H9 (cell line): Measurements from ENCODE around the gene DCDC2. TPM values are rescaled to one million over a fixed set of nuclear protein-coding genes. Genes with fewer than 3 reads are reported as not detected.

Source experiments
- DNase-seq: peaks from one replicate; pipeline ENCODE4 v3.0.0-alpha.2; 2017
- H2AFZ ChIP-seq: one replicate; pipeline ENCODE4 v1.6.1; 2013; ENCODE audit warnings: mild to moderate bottlenecking, low read length, control low read depth, moderate library complexity
- H2AK5ac ChIP-seq: 2 replicates; pipeline ENCODE4 v1.6.1; 2013; ENCODE audit warnings: low read length, control low read depth, mixed read lengths; ENCODE audit not compliant: insufficient read length
- H2BK120ac ChIP-seq: one replicate; pipeline ENCODE4 v1.6.1; 2013; ENCODE audit warnings: low read depth, mild to moderate bottlenecking, low read length, control low read depth, inconsistent platforms; ENCODE audit not compliant: poor library complexity, severe bottlenecking
- H2BK12ac ChIP-seq: 2 replicates; pipeline ENCODE4 v1.6.1; 2013; ENCODE audit warnings: low read length, control low read depth, mixed read lengths, low read depth; ENCODE audit not compliant: insufficient read length
- H2BK15ac ChIP-seq: 2 replicates; pipeline ENCODE4 v1.6.1; 2013; ENCODE audit warnings: low read depth, low read length, control low read depth
- H2BK20ac ChIP-seq: one replicate; pipeline ENCODE4 v1.6.1; 2013; ENCODE audit warnings: low read depth, mild to moderate bottlenecking, low read length, control low read depth, inconsistent platforms; ENCODE audit not compliant: poor library complexity, severe bottlenecking
- H2BK5ac ChIP-seq: 2 replicates; pipeline ENCODE4 v1.6.1; 2013; ENCODE audit warnings: low read length, control low read depth, mixed read lengths; ENCODE audit not compliant: insufficient read length
- H3K14ac ChIP-seq: 2 replicates; pipeline ENCODE4 v1.6.1; 2013; ENCODE audit warnings: low read length, control low read depth; ENCODE audit not compliant: insufficient read depth
- H3K18ac ChIP-seq: 2 replicates; pipeline ENCODE4 v1.6.1; 2013; ENCODE audit warnings: low read depth, mild to moderate bottlenecking, mixed read lengths, low read length, control low read depth; ENCODE audit not compliant: insufficient read length
- H3K23ac ChIP-seq: 2 replicates; pipeline ENCODE4 v1.6.1; 2013; ENCODE audit warnings: low read length, control low read depth, mixed read lengths, low read depth; ENCODE audit not compliant: insufficient read length
- H3K23me2 ChIP-seq: 2 replicates; pipeline ENCODE4 v1.6.1; 2013; ENCODE audit warnings: low read depth, mild to moderate bottlenecking, mixed read lengths, low read length, control low read depth; ENCODE audit not compliant: insufficient read length, poor library complexity, severe bottlenecking
- H3K27ac ChIP-seq: 2 replicates; pipeline ENCODE4 v1.5.1; 2013; ENCODE audit warnings: low read length, control low read depth, mixed read lengths, low read depth; ENCODE audit not compliant: insufficient read length
- H3K27me3 ChIP-seq: 2 replicates; pipeline ENCODE4 v1.6.1; 2013; ENCODE audit warnings: low read length, control low read depth, inconsistent platforms; ENCODE audit not compliant: insufficient read depth
- H3K4ac ChIP-seq: 2 replicates; pipeline ENCODE4 v1.6.1; 2013; ENCODE audit warnings: low read depth, mild to moderate bottlenecking, control low read depth, inconsistent platforms, low read length, moderate library complexity
- H3K4me1 ChIP-seq: 2 replicates; pipeline ENCODE4 v1.6.1; 2013; ENCODE audit warnings: low read length, control low read depth, inconsistent platforms; ENCODE audit not compliant: insufficient read depth
- H3K4me2 ChIP-seq: 2 replicates; pipeline ENCODE4 v1.6.1; 2013; ENCODE audit warnings: low read length, control low read depth, mixed read lengths; ENCODE audit not compliant: insufficient read length, insufficient read depth
- H3K56ac ChIP-seq: 2 replicates; pipeline ENCODE4 v1.6.1; 2013; ENCODE audit warnings: low read depth, mild to moderate bottlenecking, mixed read lengths, low read length, control low read depth; ENCODE audit not compliant: insufficient read length
- H3K79me1 ChIP-seq: 2 replicates; pipeline ENCODE4 v1.6.1; 2013; ENCODE audit warnings: low read depth, mild to moderate bottlenecking, moderate library complexity, low read length, control low read depth, inconsistent platforms; ENCODE audit not compliant: insufficient read depth, poor library complexity, severe bottlenecking
- H3K79me2 ChIP-seq: 2 replicates; pipeline ENCODE4 v1.6.1; 2013; ENCODE audit warnings: low read length, control low read depth, inconsistent platforms; ENCODE audit not compliant: insufficient read depth
- H3K9ac ChIP-seq: 2 replicates; pipeline ENCODE4 v1.6.1; 2013; ENCODE audit warnings: low read length, control low read depth, mixed read lengths; ENCODE audit not compliant: insufficient read length; ENCODE audit errors: extremely low read depth
- H3K9me3 ChIP-seq: one replicate; pipeline ENCODE4 v1.6.1; 2013; ENCODE audit warnings: low read depth, low read length, inconsistent platforms; ENCODE audit not compliant: control insufficient read depth
- H3T11ph ChIP-seq: one replicate; pipeline ENCODE4 v1.6.1; 2013; ENCODE audit warnings: mild to moderate bottlenecking, low read length, control low read depth, inconsistent platforms
- H4K20me1 ChIP-seq: one replicate; pipeline ENCODE4 v1.6.1; 2013; ENCODE audit not compliant: control insufficient read depth, insufficient read length, insufficient read depth
- H4K5ac ChIP-seq: 2 replicates; pipeline ENCODE4 v1.6.1; 2013; ENCODE audit warnings: low read depth, mild to moderate bottlenecking, mixed read lengths, low read length, control low read depth; ENCODE audit not compliant: insufficient read length
- H4K8ac ChIP-seq: replicated peaks from 2 replicates; pipeline ENCODE4 v1.6.1; 2013; ENCODE audit warnings: low read length, control low read depth, mixed read lengths, low read depth; ENCODE audit not compliant: insufficient read length
- H4K91ac ChIP-seq: 2 replicates; pipeline ENCODE4 v1.6.1; 2013; ENCODE audit warnings: low read depth, mild to moderate bottlenecking, moderate library complexity, mixed read lengths, low read length, control low read depth; ENCODE audit not compliant: insufficient read length
- H3K27ac Mint-ChIP-seq, 3 experiments: 2 replicates in 2 of 3; 3 replicates in 1 of 3; pipeline ENCODE4 v1.8.0; 2020 to 2021; ENCODE audit warnings: mixed read lengths in 3 of 3, mild to moderate bottlenecking in 1 of 3, moderate library complexity in 1 of 3
- H3K27me3 Mint-ChIP-seq: 2 replicates; pipeline ENCODE4 v1.8.0; 2021; ENCODE audit warnings: low read depth, mild to moderate bottlenecking, moderate library complexity, mixed read lengths
- H3K36me3 Mint-ChIP-seq, 3 experiments: 2 replicates in 2 of 3; 3 replicates in 1 of 3; pipeline ENCODE4 v1.8.0; 2020 to 2021; ENCODE audit warnings: low read depth in 3 of 3, mixed read lengths in 3 of 3; ENCODE audit not compliant: insufficient read depth in 1 of 3
- H3K4me1 Mint-ChIP-seq, 2 experiments: 2 replicates each; pipeline ENCODE4 v1.8.0; 2020; ENCODE audit warnings: mixed read lengths in 2 of 2
- H3K4me3 Mint-ChIP-seq, 2 experiments: 2 replicates in 1 of 2; 3 replicates in 1 of 2; pipeline ENCODE4 v1.8.0; 2020 to 2021; ENCODE audit warnings: mild to moderate bottlenecking in 2 of 2, mixed read lengths in 2 of 2, moderate library complexity in 1 of 2
- H3K9me3 Mint-ChIP-seq, 2 experiments: 2 replicates in 1 of 2; 3 replicates in 1 of 2; pipeline ENCODE4 v1.8.0; 2020; ENCODE audit warnings: mild to moderate bottlenecking in 2 of 2, mixed read lengths in 2 of 2, moderate library complexity in 1 of 2
- CTCF ChIP-seq: fragments of 200-600 bp; sonication (generic); conservative IDR thresholded peaks from 3 replicates; pipeline ENCODE4 v1.8.0; 2021; ENCODE audit warnings: antibody characterized with exemption, mild to moderate bottlenecking
- WGBS: extraction: QIAGEN DNeasy Blood & Tissue Kit; methylation state at CpG from one replicate; pipeline ENCODE4 v1.1.7; 2013; ENCODE audit warnings: missing lambda C conversion rate, low lambda C conversion rate, mixed read lengths; ENCODE audit not compliant: insufficient read length; ENCODE audit errors: extremely low coverage; 5-methylcytosine and 5-hydroxymethylcytosine counted together
- total RNA-seq: library from RNA; stranded (reverse); gene quantifications from 2 replicates; pipeline ENCODE4 v1.2.1, GENCODE V29; 2021

Gene DCDC2
- total RNA-seq, 1 experiment from 2014 or later: 0.59 TPM

DNA sequence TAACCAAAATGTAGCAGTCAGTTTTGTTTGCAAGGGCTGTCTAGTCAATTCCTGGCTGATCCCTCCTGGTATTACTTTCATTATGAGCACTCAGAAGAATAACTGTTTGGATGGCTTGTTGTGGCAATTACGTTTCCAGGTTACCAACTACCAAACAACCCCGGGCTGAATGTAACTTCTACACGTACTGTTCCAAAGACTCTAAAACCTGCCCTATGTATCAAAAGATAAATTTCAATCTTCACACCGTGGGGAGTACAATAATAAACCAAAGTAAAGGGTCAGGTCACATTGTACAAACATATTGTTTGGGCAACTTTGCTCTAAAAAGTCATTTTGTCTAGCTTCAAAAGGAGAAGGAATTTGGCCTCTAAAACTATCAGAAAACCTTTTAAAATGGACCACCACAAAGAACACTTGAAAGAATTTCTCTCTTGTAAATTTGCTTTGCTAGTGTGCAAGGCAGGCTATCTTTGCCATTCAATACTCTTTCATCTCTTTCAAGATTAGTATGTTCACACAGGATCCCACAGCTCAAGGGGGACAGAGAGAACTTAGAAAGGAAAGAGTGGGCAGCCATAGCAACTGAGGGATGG is 27.6 kb downstream of the DCDC2 start:
- no peaks in the 10 kb centered on the region for H3K9me3 ChIP-seq
- H3K79me1 ChIP-seq: no peaks in the 10 kb centered on the region
- WGBS: no CpG with 5 or more reads among the region's 4 CpGs
- H3K79me2 ChIP-seq: no peaks in the 10 kb centered on the region
- no peak overlapping the region for H4K5ac ChIP-seq
- H3K27ac Mint-ChIP-seq: no peak overlapping the region; a peak in 1 of 7 replicates
- no peak overlapping the region for H2AFZ ChIP-seq
- no peak overlapping the region for H2AK5ac ChIP-seq
- no peak overlapping the region for H2BK5ac ChIP-seq
- H3T11ph ChIP-seq: no peak overlapping the region
- H3K4me2 ChIP-seq: no peak overlapping the region
- H3K4me1 ChIP-seq: no peaks in the 10 kb centered on the region
- H3K4me1 Mint-ChIP-seq: peaks cover under 1% of the 10 kb centered on the region in 2 experiments; a peak in 2 of 4 replicates
- H3K23me2 ChIP-seq: no peaks in the 10 kb centered on the region
- H2BK120ac ChIP-seq: no peak overlapping the region
- H2BK15ac ChIP-seq: no peak overlapping the region
- H2BK20ac ChIP-seq: no peak overlapping the region
- peaks cover 3% of the 10 kb centered on the region for H3K27me3 Mint-ChIP-seq
- H3K36me3 Mint-ChIP-seq: no peaks in the 10 kb centered on the region
- no peak overlapping the region for H3K23ac ChIP-seq
- no peak for DNase-seq
- no peak overlapping the region for H3K14ac ChIP-seq
- no peak overlapping the region for H3K4me3 Mint-ChIP-seq
- no peak overlapping the region for H2BK12ac ChIP-seq
- H3K27ac ChIP-seq: no peak overlapping the region
- no peak overlapping the region for H3K4ac ChIP-seq
- H4K20me1 ChIP-seq: no peaks in the 10 kb centered on the region
- H3K9me3 Mint-ChIP-seq: no peaks in the 10 kb centered on the region
- no peak overlapping the region for H3K56ac ChIP-seq
- H3K9ac ChIP-seq: no peak overlapping the region
- no peak for TF ChIP-seq CTCF
- no peak overlapping the region for H4K8ac ChIP-seq
- no peak overlapping the region for H4K91ac ChIP-seq
- no peak overlapping the region for H3K18ac ChIP-seq
- no peaks in the 10 kb centered on the region for H3K27me3 ChIP-seq
